K562 (cell line): ENCODE measurements around the gene COL4A4. TPM values are rescaled to one million over a fixed set of nuclear protein-coding genes. Genes with fewer than 3 reads are reported as not detected.

Source experiments
- ATAC-seq: fragments of 200-7000 bp; cut with Tn5 transposase; 3 replicates; pipeline ENCODE4 v1.9.1; 2020; ENCODE audit warnings: moderate library complexity
- BruUV-seq: library from RNA; stranded (reverse); fragments of 400-500 nt; replicated peaks from 2 replicates; lab custom pipeline; 2021; lab: Mats Ljungman, UMichigan
- CTCF ChIA-PET: fragments of 300-600 bp; formaldehyde crosslinking; extraction: SDS; loops from one replicate; lab custom pipeline; 2021; ENCODE audit warnings: low intra/inter-chr PET ratio; lab: Yijun Ruan, JAX
- POLR2A ChIA-PET: fragments of 300-600, 350-650 bp; sonication (Branson Sonifier 250); formaldehyde crosslinking; extraction: SDS; loops from one replicate; lab custom pipeline; 2021; ENCODE audit warnings: antibody characterized with exemption, inconsistent platforms; lab: Yijun Ruan, JAX
- DNase-seq, 4 experiments: peaks; one replicate each; pipeline versions ENCODE4 v3.0.0 to v3.0.0-alpha.2; 2011 to 2018; ENCODE audit warnings: low spot score in 3 of 4, mixed read lengths in 3 of 4; ENCODE audit errors: extremely low read depth in 1 of 4
- FAIRE-seq: peaks from 2 replicates; lab custom pipeline; 2011; peaks lifted over from hg19 to GRCh38; lab: Jason Lieb, UNC
- H2AFZ ChIP-seq: 2 replicates; pipeline ENCODE4 v1.6.0; 2011; ENCODE audit warnings: low read depth, low read length, control low read depth, inconsistent platforms
- H3K27ac ChIP-seq: fragments of 200-600 bp; 3 replicates; pipeline ENCODE4 v1.8.0; 2011; ENCODE audit warnings: low read depth, mild to moderate bottlenecking, control low read depth, inconsistent platforms, low read length, moderate library complexity, mixed read lengths; ENCODE audit errors: extremely low read depth
- H3K27me3 ChIP-seq, 2 experiments: fragments of 300-600 bp in 1 of 2; 2 replicates in 1 of 2; 3 replicates in 1 of 2; pipeline versions ENCODE4 v1.6.0 to v1.8.0; 2011; ENCODE audit warnings: inconsistent platforms in 2 of 2, low read length in 2 of 2, mild to moderate bottlenecking in 1 of 2, mixed read lengths in 1 of 2, moderate library complexity in 1 of 2; ENCODE audit not compliant: control insufficient read depth in 2 of 2, insufficient read depth in 2 of 2
- H3K36me3 ChIP-seq: fragments of 300-600 bp; 3 replicates; pipeline ENCODE4 v1.8.0; 2011; ENCODE audit warnings: mild to moderate bottlenecking, low read length, inconsistent platforms; ENCODE audit not compliant: control insufficient read depth, insufficient read depth
- H3K4me1 ChIP-seq, 2 experiments: fragments of 200-600 bp in 1 of 2; replicated peaks in 1 of 2; 2 replicates in 1 of 2; 3 replicates in 1 of 2; pipeline versions ENCODE4 v1.5.1 to v1.8.0; 2011; ENCODE audit warnings: inconsistent platforms in 2 of 2, low read length in 2 of 2, mild to moderate bottlenecking in 1 of 2, mixed read lengths in 1 of 2, moderate library complexity in 1 of 2; ENCODE audit not compliant: control insufficient read depth in 2 of 2, insufficient read depth in 2 of 2
- H3K4me2 ChIP-seq: 2 replicates; pipeline ENCODE4 v1.6.1; 2011; ENCODE audit warnings: low read length, control low read depth, inconsistent platforms, mixed read lengths; ENCODE audit not compliant: insufficient read depth
- H3K4me3 ChIP-seq: fragments of 200-600 bp; sonication (generic), shearing (Covaris generic); 2 replicates; pipeline ENCODE4 v1.5.1; 2016; ENCODE audit warnings: control low read depth, inconsistent platforms
- H3K79me2 ChIP-seq: fragments of 200-600 bp; 3 replicates; pipeline ENCODE4 v1.8.0; 2011; ENCODE audit warnings: low read length, inconsistent platforms; ENCODE audit not compliant: control insufficient read depth, insufficient read depth
- H3K9ac ChIP-seq, 2 experiments: 2 replicates each; pipeline versions ENCODE4 v1.6.0 to v1.6.1; 2011; ENCODE audit warnings: low read depth in 2 of 2, low read length in 2 of 2, control low read depth in 1 of 2, inconsistent platforms in 1 of 2, mild to moderate bottlenecking in 1 of 2, mixed read lengths in 1 of 2; ENCODE audit not compliant: insufficient read depth in 1 of 2
- H3K9me1 ChIP-seq: one replicate; pipeline ENCODE4 v1.6.0; 2011; ENCODE audit warnings: inconsistent platforms, mild to moderate bottlenecking, low read length, moderate library complexity; ENCODE audit not compliant: control insufficient read depth, insufficient read depth
- H3K9me3 ChIP-seq: replicated peaks from 2 replicates; pipeline ENCODE4 v1.5.1; 2011; ENCODE audit warnings: low read depth, low read length, inconsistent platforms; ENCODE audit not compliant: control insufficient read depth, insufficient read depth
- H4K20me1 ChIP-seq: replicated peaks from 2 replicates; pipeline ENCODE4 v1.6.1; 2011; ENCODE audit warnings: low read length, inconsistent platforms, mixed read lengths; ENCODE audit not compliant: control insufficient read depth, insufficient read depth
- BRD9 ChIP-seq: fragments of 450-650 bp; IDR thresholded peaks from 2 replicates; pipeline ENCODE4 v1.6.1; 2018; ENCODE audit warnings: low read depth; ENCODE audit not compliant: partially characterized antibody
- ILF3 ChIP-seq: fragments of 450-650 bp; IDR thresholded peaks from 2 replicates; pipeline ENCODE4 v1.6.1; 2018; ENCODE audit warnings: antibody characterized with exemption, mild to moderate bottlenecking, moderate library complexity, borderline replicate concordance
- NR1H2 ChIP-seq: sonication (generic); formaldehyde crosslinking; IDR thresholded peaks from 2 replicates; pipeline ENCODE4 v1.4.0; 2020; ENCODE audit warnings: mild to moderate bottlenecking, missing genetic modification reagents
- PTBP1 ChIP-seq: fragments of 200-400 bp; formaldehyde crosslinking; IDR thresholded peaks from 2 replicates; pipeline ENCODE4 v1.6.1; 2017; ENCODE audit warnings: low read depth, low read length
- PTTG1 ChIP-seq: fragments of 450-650 bp; IDR thresholded peaks from 2 replicates; pipeline ENCODE4 v1.6.1; 2016; ENCODE audit warnings: low read depth, mild to moderate bottlenecking, missing genetic modification characterization, missing compliant biosample characterization
- RAD21 ChIP-seq, 2 experiments: fragments of 250-450 bp in 1 of 2; fragments of 450-650 bp in 1 of 2; sonication (Bioruptor Pico) in 1 of 2; formaldehyde crosslinking in 1 of 2; IDR thresholded peaks in 1 of 2; conservative IDR thresholded peaks in 1 of 2; 2 replicates each; pipeline versions ENCODE4 v1.4.0 to v1.8.0; 2020 to 2022; ENCODE audit warnings: mild to moderate bottlenecking in 2 of 2, moderate library complexity in 1 of 2
- U2AF1 ChIP-seq: fragments of 200-400 bp; formaldehyde crosslinking; optimal IDR thresholded peaks from 2 replicates; pipeline ENCODE3; 2017; ENCODE audit warnings: mild to moderate bottlenecking, low read depth, low read length, moderate library complexity
- ZKSCAN3 ChIP-seq: fragments of 250-450 bp; sonication (Bioruptor Pico); IDR thresholded peaks from 2 replicates; pipeline ENCODE4 v1.4.0; 2020
- ZNF79 ChIP-seq: fragments of 250-450 bp; sonication (Bioruptor Pico); IDR thresholded peaks from 2 replicates; pipeline ENCODE4 v1.4.0; 2020; ENCODE audit warnings: low read depth, mild to moderate bottlenecking, moderate library complexity
- WGBS: fragments of 100-300 bp; shearing (Covaris generic); methylation state at CpG from one replicate; pipeline ENCODE4 v1.1.6; 2016; ENCODE audit warnings: low coverage, mixed read lengths; ENCODE audit not compliant: insufficient coverage; ENCODE audit errors: missing lambda C conversion rate; 5-methylcytosine and 5-hydroxymethylcytosine counted together
- in situ Hi-C: fragments of 300-500 bp; cut with MboI; formaldehyde crosslinking; loops from 4 replicates; pipeline ENCODE4 v1.15.0; 2018; ENCODE audit warnings: inconsistent platforms, mixed read lengths
- intact Hi-C: fragments of 100-400 bp; cut with micrococcal nuclease; formaldehyde crosslinking; loops from 2 replicates; pipeline ENCODE4 v1.14.2; 2022
- polyA plus RNA-seq, 8 experiments: library from polyadenylated mRNA; depleted of rRNA in 4 of 8; stranded (reverse) in 5 of 8; unstranded in 3 of 8; fragments of >200 nt; fragmentation: Nextera tagmentation in 2 of 8; fragmentation: Illumina TruSeq in 1 of 8; extraction: Ambion mirVana in 2 of 8; extraction: Trizol in 1 of 8; gene quantifications; 2 replicates each; pipeline versions ENCODE4 v1.2.1 to v1.2.3, GENCODE V29; 2011 to 2014; ENCODE audit warnings: inconsistent platforms in 1 of 8, missing spikeins in 1 of 8
- total RNA-seq, 7 experiments: library from RNA; depleted of rRNA in 6 of 7; stranded (reverse); fragments of >200 nt in 6 of 7; fragmentation: Illumina TruSeq in 2 of 7; extraction: Trizol in 2 of 7; gene quantifications; 2 replicates each; pipeline versions ENCODE4 v1.2.1 to v1.2.3, GENCODE V29; 2011 to 2021; ENCODE audit warnings: low replicate concordance in 1 of 7
- TF ChIP-seq, protein P1 (sequence below): fragments of 450-650 bp; IDR thresholded peaks from 2 replicates; pipeline ENCODE4 v1.7.1; 2018; ENCODE audit warnings: mild to moderate bottlenecking, low read depth; ENCODE audit not compliant: partially characterized antibody
- TF ChIP-seq, protein P2 (sequence below): fragments of 450-650 bp; IDR thresholded peaks from 2 replicates; pipeline ENCODE4 v1.6.1; 2016; ENCODE audit warnings: antibody characterized with exemption

Gene COL4A4
- total and polyA plus RNA-seq, 9 of the 15 experiments (the other 6 are each of a cell fraction or from before 2014, with no cell fraction given) = under 0.01 to 0.01 TPM; not detected in 7

DNA sequence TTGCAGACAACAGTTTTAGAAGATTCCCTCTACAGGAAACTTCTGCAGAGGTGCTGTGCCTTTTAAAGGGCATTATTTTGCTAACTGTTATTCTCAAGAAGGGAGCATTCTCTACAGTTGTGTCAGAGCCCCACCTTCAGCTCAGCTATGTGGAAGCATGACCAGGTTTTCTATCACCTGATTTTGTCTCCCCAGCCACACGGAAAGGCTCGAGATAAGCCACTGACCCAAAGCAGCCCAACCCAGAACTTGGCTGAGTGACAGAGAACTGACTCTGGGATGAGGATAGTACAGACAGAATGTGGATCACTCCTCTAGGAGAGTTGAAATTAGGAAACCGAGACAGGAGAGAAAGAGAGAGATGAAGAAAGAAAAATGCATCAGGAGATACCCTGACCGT lies 10.7 kb downstream of the COL4A4 start:
- H3K4me2 ChIP-seq = no peak overlapping the region
- FAIRE-seq = no peak

DNA sequence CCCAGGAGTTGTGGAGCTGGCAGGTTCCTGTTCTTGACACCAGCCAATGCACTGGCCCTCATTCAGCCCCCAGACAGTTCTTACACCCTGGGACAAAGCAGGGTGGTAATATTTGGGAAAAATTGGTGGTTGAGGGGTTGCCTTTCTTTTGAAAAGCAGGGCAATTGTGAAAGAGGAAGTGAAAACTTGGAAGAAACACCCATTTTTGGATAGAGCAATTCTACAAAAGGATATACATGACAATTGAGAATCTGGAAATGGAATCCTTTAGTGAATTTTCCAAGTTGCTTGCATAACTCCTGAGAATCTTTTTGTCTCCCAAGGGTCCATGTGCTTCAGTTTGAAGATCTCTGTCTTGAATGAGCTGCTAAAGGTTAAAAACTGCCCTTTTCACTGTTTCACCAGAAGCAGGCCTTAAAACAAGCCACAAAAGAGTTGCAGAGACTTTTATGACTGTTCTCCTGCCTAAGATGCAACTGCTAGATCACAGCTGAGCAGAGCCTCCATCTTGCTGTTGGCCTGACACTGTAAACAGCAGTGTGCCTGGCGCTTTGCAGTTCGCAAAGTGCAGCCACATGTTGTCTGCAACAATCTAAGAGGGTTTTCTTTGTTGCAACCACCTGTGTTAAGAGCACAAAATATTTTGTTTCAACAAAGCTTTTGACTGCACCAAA lies 11.8 kb downstream of the COL4A4 start:
- Histone ChIP-seq H2AFZ (no peak overlapping the region), H3K36me3 (no peaks in the 10 kb centered on the region), H3K27ac (no peak overlapping the region), H4K20me1 (no peaks in the 10 kb centered on the region), H3K4me2 (no peak overlapping the region), H3K79me2 (no peaks in the 10 kb centered on the region), H3K9me1 (no peaks in the 10 kb centered on the region), H3K4me3 (no peak overlapping the region), H3K4me1 (no peaks in the 10 kb centered on the region), H3K9ac (no peak overlapping the region), H3K27me3 (no peaks in the 10 kb centered on the region), H3K9me3 (no peaks in the 10 kb centered on the region)
- no peak for TF ChIP-seq PTTG1 (tag)
- no peak for TF ChIP-seq BRD9
- no peak for TF ChIP-seq NR1H2 (CRISPR knock-in tag)
- no peak for TF ChIP-seq ZNF79 (CRISPR knock-in tag)
- TF ChIP-seq, protein P1, sequence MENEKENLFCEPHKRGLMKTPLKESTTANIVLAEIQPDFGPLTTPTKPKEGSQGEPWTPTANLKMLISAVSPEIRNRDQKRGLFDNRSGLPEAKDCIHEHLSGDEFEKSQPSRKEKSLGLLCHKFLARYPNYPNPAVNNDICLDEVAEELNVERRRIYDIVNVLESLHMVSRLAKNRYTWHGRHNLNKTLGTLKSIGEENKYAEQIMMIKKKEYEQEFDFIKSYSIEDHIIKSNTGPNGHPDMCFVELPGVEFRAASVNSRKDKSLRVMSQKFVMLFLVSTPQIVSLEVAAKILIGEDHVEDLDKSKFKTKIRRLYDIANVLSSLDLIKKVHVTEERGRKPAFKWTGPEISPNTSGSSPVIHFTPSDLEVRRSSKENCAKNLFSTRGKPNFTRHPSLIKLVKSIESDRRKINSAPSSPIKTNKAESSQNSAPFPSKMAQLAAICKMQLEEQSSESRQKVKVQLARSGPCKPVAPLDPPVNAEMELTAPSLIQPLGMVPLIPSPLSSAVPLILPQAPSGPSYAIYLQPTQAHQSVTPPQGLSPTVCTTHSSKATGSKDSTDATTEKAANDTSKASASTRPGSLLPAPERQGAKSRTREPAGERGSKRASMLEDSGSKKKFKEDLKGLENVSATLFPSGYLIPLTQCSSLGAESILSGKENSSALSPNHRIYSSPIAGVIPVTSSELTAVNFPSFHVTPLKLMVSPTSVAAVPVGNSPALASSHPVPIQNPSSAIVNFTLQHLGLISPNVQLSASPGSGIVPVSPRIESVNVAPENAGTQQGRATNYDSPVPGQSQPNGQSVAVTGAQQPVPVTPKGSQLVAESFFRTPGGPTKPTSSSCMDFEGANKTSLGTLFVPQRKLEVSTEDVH = no peak
- TF ChIP-seq PTBP1 = no peak
- TF ChIP-seq ILF3 = no peak
- TF ChIP-seq RAD21 (CRISPR knock-in tag; conservative IDR thresholded peaks at IDR 0.05 in 1 of 2, IDR thresholded peaks at IDR 0.05 in 1 of 2) = no peak
- intact Hi-C loops (no loop called here), in situ Hi-C loops (no loop called here)
- 0% methylated on average over 2 of the region's 2 CpGs for WGBS
- BruUV-seq = no TSS peak
- DNase-seq = no peak
- ChIA-PET CTCF (no interaction called here), POLR2A (no interaction called here)
- FAIRE-seq = no peak
- no peak for ATAC-seq

More for the DNA sequence above, 10.7 kb downstream of the COL4A4 start:
- H3K4me3 ChIP-seq = no peak overlapping the region
- no peaks in the 10 kb centered on the region for H3K9me1 ChIP-seq
- POLR2A ChIA-PET = interaction anchor here (0.7 kb wide), 1 partner anchor 604 kb away, joined by 3 read pairs; no protein-coding TSS in a partner anchor
- 2% methylated on average over 4 of the region's 4 CpGs for WGBS
- no peaks in the 10 kb centered on the region for H3K27me3 ChIP-seq
- DNase-seq (no peak), ATAC-seq (no peak)
- intact Hi-C loops = no loop called here
- no TSS peak for BruUV-seq
- no peaks in the 10 kb centered on the region for H3K9me3 ChIP-seq
- CTCF ChIA-PET = no interaction called here
- H3K9ac ChIP-seq = no peak overlapping the region
- H3K79me2 ChIP-seq = no peaks in the 10 kb centered on the region
- no peaks in the 10 kb centered on the region for H4K20me1 ChIP-seq
- H2AFZ ChIP-seq = no peak overlapping the region
- in situ Hi-C loops = no loop called here
- no peaks in the 10 kb centered on the region for H3K4me1 ChIP-seq
- H3K36me3 ChIP-seq = no peaks in the 10 kb centered on the region
- no peak for TF ChIP-seq ZKSCAN3 (CRISPR knock-in tag)
- TF ChIP-seq, protein P2, sequence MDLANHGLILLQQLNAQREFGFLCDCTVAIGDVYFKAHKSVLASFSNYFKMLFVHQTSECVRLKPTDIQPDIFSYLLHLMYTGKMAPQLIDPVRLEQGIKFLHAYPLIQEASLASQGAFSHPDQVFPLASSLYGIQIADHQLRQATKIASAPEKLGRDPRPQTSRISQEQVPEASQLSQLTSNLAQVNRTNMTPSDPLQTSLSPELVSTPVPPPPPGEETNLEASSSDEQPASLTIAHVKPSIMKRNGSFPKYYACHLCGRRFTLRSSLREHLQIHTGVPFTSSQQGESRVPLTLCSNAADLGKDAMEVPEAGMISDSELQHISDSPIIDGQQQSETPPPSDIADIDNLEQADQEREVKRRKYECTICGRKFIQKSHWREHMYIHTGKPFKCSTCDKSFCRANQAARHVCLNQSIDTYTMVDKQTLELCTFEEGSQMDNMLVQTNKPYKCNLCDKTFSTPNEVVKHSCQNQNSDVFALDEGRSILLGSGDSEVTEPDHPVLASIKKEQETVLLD = no peak
- TF ChIP-seq U2AF1 = no peak
- no peak overlapping the region for H3K27ac ChIP-seq
